Stimulated activated CD8-positive, alpha-beta memory T cell treated with anti-CD3 and anti-CD28 coated beads, Interleukin-15, amount 100 ng/mL, for 1 hour (primary cell): Measurements from ENCODE around the gene GCSAM.
"Not testable (repeated sequence)": the region's sequence is repeated elsewhere in the genome, so short reads cannot be mapped to it uniquely, and the experiment has no call there.

Source experiments
- DNase-seq: peaks from one replicate; pipeline ENCODE4 v3.0.0-alpha.2; 2020; ENCODE audit warnings: low read depth

GCSAM gene

GRCh38 chr3:112072387-112073060 is 60.5 kb downstream of the GCSAM start:
- not testable (repeated sequence) for DNase-seq
